Activated CD8-positive, alpha-beta memory T cell treated with anti-CD3 and anti-CD28 coated beads, Interleukin-2, amount 50 U/mL, for 24 hours (primary cell): ENCODE results near the gene ZC3H8.
A peak's percentile ranks its signal among the peaks of the same experiment; 100 is the strongest.

Experiments
- DNase-seq: peaks from one replicate; pipeline ENCODE4 v3.0.0-alpha.2; 2020; ENCODE audit errors: extremely low read depth

ZC3H8 gene

DNA sequence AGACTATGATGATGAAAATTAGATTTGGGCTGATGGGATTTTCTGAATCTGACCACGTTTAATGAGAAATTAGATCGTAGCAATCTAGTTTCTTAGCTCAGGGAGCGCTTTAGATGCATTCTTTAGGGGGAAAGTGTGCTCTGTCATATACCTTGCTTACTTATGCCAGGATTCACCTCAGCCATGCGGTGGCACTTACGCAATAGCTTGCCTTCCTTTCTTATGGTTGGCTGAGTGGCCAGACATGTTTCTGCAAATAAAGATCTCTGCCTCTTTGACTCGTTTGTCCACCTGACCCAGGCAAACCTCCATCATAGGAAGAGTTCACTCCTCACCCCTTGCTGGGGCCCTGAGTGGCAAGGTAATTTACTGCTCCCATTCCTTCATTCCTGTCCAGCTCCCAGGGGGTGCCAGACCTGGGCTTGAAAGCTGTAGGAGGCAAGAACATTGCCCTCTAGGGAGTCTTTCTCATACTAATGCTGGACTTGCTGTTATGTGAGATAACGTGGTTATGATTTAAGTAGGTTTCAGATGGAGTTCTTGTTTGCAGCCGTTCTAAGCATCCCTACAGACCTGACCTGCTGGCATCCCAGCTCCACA, 59.6 kb downstream of the ZC3H8 start:
- no peak for DNase-seq

DNA sequence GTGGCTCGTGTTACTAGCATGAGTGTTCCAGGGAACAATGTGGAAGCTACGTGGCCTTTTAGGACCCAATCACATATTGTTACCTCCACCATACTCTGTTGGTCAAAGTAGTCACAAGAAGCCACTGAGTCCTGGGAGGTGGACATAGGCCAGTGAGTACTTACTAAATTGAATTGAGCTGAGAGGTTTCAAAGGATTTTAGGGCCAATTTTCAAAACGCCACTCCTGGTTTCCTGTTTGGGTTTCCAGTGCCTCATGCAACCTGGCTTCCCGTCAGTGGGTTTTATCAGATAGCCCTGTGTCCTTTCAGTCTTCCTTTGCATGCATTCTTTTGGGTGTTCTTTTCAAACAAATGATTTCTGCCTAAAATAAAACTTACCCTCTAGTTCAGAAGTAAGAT, 60.4 kb downstream of the ZC3H8 start:
- DNase-seq, result no peak

DNA sequence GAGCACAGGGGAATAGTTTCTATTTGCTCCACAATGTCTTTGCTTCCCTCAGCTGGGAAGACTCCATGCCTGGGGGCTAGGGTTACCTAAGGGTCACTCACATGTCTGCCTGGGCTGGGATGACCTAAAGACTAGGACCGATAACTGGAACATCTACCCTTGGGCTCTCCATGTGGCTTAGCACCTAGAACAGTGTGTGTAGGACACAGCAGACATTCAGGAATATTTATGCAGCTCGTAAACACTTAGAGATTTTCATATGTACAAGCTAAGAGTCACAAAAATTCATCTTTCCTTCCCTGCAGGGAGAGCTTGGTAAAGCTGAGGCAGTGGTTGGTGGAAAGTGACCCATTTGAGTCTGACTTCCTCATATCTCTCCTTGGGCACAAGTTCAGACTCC, 60.8 kb downstream of the ZC3H8 start:
- no peak for DNase-seq

DNA sequence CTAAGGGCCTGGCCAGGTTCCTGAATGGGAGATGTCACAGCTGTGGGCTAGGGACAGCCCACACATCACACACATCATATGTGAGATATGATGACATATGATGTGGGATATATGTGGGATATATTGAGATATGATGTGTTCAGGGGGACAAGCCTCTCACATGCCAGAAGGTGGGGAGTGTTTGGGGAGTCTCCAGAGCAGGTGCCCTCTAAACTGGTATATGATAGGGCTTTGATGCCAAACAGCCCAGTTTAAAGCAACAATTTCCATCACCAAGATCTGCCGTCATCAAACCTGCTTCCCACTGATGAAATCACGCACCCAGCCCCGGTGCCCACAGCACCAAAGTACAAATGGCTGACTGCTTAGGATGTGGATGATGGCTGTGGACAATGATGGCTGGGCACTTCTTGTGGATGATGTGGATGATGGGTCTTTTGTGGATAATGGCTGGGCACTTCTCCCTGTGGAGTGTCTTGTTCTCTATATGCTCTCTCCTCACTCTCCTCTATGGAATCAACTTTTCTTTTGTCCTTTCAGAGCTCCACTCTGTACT, 65.8 kb downstream of the ZC3H8 start:
- DNase-seq, result no peak

DNA sequence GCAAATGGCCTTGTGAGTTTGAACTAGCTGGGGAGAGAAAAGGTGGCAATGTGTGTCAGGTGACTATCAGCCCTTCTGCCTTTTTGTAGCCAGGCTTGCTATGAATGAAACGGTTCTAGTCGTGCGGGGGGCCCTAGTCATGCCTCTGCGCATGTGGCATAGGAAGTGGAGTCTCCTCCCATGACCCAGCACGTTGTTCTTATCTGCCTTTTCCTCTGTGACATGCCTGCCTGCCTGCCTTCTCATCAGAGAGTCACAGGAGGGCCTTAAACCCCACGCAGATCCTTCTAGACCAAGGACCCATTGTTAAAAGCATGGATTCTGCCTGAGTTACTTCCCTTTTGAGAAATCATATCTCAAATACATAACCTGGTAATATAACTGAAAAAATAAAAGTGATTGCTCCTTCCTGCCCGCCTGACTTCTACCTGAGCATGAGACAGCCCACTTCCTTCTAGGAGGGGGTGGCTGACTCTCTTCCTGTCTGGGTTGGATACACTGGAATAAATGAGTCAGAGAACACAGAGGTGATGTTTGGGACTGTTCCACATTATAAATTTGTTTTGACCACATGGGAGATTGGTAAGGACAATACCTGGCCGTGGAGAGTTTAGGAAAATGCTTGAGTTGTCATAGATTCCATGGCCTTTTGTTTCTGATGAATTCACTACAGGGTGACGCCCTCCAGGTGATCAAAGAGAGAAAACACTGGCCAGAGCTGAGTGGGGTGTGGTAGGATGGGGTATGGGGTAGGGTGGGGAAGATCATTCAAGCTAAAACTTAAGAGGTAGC, 66.8 kb downstream of the ZC3H8 start:
- DNase-seq, result peak; percentile 62

DNA sequence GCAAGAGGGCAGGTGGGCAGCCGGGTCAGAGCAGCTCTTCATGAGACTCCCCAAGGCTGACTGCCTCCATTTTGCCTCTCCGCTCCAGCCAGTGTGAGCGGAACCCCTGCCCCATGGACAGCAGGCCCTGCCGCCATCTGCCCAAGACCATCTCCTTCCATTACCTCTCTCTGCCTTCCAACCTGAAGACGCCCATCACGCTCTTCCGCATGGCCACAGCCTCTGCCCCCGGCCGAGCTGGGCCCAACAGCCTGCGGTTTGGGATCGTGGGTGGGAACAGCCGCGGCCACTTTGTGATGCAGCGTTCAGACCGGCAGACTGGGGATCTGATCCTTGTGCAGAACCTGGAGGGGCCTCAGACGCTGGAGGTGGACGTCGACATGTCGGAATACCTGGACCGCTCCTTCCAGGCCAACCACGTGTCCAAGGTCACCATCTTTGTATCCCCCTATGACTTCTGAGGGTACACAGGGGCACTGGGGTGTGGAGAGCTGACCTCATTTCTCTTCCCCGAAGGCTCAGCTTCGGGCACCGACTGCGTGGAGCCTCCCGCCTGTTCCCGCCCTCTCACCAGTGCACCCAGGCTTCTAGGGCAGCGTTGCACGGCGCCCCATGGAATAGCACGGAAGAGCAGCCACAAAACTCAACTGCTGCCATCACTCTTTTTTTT, 67.7 kb downstream of the ZC3H8 start:
- DNase-seq, result no peak

DNA sequence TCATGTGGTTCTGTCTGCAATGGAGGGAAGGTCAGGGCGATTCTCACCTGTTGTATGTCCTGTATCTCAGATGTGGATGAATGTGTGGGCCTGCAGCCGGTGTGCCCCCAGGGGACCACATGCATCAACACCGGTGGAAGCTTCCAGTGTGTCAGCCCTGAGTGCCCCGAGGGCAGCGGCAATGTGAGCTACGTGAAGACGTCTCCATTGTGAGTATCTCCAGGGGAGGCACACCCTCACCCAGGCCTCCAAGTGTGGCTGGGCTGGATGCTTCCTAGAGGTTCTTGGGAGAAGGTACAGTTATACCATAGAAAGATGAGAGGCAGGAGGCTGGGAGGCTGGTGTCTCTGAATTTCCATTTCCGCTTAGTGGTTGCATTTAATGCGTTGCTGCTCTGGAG, 69.7 kb downstream of the ZC3H8 start:
- DNase-seq, result no peak

DNA sequence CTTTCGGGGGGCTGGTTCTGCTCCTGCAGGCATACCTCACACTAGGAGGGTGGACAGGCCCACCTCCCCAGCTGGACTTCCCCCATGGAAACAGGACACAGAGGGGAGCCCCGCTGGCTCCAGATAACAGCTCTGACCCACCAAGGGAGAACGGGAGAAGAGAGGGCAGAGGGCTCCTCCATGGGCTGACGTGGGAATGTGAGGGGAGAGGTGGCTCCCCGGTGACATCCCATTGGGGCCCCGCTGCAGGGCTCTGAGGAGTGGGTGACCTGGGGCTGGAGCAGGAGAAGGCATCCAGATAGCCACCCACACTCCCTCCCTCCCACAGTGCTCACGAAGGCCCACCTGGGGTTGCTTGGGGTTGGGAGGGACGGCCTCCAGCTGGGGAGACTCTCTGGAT, 70.7 kb downstream of the ZC3H8 start:
- DNase-seq, result no peak

DNA sequence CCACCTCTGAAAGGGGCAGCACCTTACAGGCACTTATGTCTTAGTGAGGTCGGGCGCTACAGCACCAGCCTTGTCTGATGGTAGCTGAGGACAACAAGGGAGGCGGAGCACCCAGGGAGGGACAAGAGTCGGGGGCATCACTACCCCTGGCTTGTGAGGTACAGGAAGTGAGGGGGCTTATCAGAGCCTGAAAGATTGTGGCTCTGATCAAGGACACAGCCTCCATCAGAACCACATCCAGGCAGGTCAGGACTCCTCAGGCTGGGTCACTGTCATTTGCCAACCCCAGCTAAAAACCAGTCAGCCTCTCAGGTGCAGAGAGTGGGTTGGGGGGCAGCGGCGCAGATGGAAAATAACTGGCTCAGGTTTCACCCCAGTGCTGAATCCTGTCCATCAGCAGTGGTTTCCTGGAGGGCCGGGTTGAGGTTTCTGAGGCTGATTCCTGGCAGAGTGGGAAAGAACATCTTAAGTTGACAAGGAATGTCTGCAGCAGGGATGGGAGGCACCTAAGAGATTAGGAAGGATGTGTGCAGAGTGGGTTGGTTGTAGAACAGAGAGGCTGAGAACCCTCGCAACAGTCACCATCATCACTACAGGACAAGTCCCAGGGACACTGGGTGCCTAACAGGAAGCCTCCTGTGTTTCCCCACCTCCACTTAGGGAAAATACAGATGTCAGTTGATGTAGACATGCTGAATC, 71.4 kb downstream of the ZC3H8 start:
- DNase-seq, result no peak

DNA sequence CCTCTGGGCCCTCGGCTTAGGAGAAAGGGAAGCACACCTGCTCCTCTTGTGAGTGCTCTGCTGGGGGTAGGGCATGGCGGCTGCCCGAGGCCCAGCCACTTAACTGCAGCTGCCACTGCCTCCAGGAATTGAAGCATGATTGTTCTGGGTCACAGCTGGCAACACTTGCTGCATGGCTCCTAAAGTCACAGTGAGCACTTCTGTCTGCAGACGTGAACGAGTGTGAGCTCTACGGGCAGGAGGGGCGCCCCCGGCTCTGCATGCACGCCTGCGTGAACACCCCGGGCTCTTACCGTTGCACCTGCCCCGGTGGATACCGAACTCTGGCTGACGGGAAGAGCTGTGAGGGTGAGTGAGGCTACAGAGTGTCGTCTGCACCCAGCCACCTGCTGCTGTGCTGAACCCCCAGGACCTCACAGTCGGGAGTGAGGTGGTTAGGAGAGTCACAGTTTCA, 72.2 kb downstream of the ZC3H8 start:
- no peak for DNase-seq

DNA sequence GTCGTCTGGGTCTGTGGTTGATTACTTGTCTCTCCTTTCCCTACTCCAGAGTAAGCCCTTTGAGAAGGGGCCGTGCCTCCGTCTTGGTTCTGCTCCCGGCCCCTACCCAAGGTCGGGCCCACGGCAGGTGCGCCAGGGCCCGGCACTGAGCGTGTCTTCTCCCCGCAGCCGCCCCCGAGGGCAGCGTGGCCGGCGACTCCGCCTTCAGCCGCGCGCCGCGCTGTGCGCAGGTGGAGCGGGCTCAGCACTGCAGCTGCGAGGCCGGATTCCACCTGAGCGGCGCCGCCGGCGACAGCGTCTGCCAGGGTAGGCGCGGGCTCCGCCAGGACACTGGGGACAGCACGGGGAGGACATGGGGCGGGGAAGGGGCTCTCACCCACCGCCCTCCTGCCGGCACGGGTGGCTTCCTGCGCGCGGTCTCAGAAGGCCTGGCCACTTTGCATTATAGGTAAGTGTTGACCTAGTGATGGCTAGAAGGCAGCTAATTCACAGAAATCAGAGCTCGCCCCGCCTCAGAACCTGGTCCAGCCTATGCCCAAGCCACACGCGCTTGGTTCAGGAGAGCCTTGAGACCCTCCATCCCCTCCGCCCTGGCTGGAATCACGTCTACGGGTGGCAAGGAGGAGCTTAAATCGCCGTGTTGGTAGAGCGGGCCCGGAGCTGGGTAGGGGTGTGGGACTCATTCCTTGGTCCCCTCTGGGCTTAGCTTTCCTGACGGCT, 73.1 kb downstream of the ZC3H8 start:
- DNase-seq, result no peak

DNA sequence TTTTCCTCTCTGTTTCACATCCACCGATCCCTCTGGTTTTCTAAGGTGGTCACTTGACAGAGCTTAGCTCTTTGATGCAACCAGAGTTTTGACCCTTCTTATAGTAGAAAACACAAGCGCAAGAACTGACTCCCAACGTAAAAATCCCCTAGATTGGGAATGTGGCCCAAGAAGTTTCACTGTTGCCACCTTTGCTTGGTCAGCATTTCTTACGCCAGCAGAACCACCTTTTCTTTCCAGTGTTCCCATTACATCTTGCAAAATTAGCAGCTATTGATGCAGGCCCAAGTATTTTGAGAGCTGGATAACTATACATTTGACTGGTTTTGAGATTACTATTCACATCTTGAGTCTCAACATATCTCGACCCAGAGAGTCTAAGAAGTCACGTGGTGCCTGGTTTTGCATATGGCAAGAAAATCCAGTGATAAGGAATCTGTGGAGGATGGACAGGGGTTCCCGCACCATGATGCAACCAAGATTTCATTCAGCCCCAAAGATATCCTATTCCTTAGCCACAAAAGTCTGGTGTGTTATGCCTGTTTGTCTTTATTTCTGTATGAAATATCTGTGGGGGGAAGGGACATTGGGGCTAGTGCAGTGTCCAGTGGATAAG, 78.8 kb downstream of the ZC3H8 start:
- DNase-seq, result no peak

DNA sequence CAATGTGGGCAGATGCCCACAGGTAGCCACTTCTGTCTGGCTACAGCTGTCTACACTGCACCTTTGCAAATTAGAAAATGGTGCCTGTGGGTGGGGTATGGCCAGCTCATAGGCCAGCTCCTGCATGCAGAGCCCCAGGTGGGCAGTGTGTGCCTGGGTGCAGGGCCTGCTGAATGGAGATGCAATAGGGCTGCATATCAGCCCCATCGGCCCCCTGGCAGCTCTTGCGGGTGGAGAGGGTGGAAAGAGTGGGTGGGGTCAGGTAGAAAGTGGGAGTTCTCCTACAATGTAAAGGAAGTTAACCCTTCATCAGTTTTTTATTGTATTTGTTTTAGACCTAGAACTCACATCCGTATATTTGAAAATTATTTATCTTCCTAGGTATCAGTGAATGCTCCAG, 79.5 kb downstream of the ZC3H8 start:
- no peak for DNase-seq

DNA sequence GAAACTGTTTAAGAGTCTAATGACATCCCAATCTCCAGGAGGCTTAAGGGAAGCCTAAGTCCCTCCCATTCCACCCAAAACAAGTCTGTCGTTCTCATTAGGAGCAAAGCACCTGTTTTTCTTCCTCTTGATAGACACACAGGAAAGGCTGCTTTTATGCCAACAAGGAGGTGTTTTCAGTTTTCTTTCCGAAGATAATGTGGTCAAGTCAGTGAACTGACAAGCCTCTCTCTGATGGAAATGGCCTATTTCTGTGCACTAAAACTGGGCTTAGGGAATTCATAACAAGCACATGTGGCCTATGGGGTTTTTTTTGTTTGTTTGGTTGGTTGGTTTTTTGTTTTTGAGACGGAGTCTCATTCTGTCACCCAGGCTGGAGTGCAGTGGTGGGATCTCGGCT, 80.5 kb downstream of the ZC3H8 start:
- DNase-seq, result no peak

DNA sequence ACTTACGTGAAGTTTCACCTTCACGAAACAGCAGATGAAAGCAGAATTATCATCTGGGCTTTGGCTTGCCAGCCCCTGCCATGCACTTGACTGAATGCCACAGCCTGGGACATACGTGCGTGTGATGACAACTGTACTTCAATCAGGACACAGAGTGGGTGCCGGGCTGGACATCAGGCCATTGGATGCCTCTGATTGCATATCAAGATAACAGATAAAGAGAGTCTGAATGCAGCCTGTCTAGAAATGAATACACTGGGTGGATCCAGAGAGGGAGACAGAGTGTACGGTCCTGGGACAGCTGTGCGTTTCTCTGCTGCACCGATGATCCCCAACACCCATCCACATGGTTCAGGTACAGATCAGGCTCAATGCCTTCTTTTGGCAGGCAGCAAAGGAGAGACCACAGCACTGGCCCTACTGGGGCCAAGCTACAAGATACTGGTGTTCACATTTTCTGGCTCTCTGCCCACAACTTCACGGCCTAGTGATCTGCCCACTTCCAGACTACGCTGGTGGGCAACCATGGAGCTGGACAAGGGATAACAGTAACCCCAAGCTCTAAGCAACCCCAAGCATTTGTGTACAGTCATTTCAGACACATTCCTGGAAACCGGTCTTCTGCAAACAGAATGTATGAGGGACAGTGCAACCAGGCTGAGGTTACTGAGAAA, 81.1 kb downstream of the ZC3H8 start:
- no peak for DNase-seq

DNA sequence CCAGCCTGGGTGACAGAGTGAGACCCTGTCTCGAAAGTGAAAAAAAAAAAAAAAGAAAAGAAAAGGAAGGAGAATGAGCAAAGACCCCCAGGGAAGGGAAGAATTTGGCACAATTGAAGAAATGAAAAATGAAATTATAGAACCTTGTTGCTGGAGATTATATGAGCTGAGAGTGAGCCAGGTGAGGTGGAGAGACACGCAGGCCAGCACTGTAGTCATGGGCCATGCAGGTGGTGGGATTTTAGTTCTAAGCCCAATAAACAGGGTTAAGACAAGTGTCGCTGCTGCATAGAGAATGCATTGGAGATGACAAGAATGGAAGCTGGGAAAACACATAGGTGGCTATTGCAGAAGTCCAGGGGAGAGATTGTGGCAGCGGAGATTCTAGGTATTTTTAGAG, 84.3 kb downstream of the ZC3H8 start:
- DNase-seq, result no peak

DNA sequence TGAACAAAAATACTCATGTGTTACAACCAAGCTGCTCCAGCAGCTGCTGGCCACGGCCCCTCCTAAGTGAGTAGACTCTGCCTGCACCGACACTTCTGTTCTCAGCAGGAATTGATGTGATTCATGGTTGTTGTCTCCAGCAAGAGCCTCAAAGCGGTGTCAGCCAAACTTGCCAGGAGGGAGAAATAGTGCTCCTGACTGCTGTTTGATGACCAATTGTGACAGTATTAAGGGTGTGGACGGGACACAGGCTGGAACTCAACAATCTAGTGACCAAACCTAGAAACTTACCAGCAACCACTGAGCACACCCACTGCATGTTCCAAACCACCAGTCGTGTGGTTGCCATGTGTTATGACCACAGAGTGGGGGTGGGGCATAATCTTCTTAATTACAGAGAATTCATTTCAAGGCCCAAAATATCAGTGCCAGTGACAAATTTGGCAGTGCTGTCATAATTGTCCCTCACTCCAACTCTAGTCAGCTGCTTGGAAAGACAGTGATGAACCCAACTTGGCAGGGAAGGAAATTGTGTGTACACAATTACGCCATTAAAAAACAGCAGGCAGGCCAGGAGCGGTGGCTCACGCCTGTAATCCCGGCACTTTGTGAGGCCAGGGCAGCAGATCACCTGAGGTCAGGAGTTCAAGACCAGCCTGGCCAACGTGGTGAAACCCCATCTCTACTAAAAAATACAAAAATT, 86.3 kb downstream of the ZC3H8 start:
- no peak for DNase-seq

DNA sequence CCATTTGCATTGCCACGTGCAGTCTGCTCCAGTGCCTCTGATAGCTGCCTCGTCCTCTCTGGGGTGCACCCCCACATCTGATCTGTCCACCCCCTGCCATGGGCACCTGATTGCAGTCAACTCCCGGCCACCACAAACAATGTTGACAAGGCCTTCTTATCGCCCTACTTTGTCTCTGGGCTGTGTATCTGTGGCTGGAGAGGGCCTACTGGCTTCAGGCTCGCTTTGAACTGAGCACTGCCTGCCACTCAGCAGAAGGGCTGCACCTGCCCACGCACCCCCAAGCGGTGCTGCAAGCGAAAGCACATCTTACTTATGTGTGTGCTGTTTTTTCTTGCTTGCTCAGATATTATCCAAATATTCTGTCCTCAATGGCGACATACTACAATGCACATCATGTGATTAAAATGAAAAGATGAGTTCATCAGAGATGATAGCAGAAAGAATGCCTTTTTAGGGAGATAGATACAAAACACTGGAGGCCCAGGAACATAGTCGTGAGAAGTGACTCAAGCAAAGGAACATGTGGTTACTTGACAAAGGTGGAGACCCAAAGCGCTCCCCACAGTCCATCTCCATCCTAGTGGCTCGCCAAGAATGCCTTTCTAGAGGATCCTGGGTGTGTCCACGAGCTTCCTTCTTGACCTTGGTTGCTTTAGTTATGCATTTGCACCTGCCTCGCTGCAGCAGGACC, 87.9 kb downstream of the ZC3H8 start:
- no peak for DNase-seq

DNA sequence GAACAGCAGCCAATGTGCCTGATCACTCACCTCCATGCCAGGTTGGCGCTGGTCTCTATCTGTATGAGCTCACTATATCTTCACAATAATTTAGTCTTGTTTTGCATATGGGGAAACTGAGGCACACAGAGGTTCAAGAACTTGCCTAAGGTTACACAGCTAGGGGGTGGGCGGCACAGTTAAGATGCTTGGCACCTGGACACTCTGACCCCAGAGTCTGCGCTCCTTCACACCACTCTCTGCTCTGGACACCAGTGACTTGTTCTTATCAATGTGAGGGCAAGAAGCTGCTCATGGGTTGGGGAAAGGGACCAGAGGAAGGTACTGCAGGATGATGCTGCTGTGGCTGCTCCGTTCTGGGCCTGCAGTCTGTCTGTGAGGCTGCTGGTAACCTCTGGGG, 89.5 kb downstream of the ZC3H8 start:
- DNase-seq, result no peak
